HepG2 (cell line): ENCODE data around the gene SCUBE1. TPM values are rescaled to one million over a fixed set of nuclear protein-coding genes. Genes with fewer than 3 reads are reported as not detected.

ENCODE experiments used
- CBFB ChIP-seq: sonication (generic); formaldehyde crosslinking; IDR thresholded peaks from 2 replicates; pipeline ENCODE4 v1.4.0; 2020; ENCODE audit warnings: missing genetic modification reagents
- CCDC6 ChIP-seq: sonication (generic); formaldehyde crosslinking; IDR thresholded peaks from 2 replicates; pipeline ENCODE4 v1.8.1; 2022; ENCODE audit warnings: mild to moderate bottlenecking, missing genetic modification reagents, moderate library complexity
- CENPX ChIP-seq: sonication (generic); formaldehyde crosslinking; IDR thresholded peaks from 2 replicates; pipeline ENCODE4 v1.9.0; 2021; ENCODE audit warnings: mild to moderate bottlenecking, missing genetic modification reagents, moderate library complexity
- HNF4A ChIP-seq: sonication (generic); formaldehyde crosslinking; IDR thresholded peaks from 2 replicates; pipeline ENCODE4 v1.4.0; 2020; ENCODE audit warnings: missing genetic modification reagents
- HOXD1 ChIP-seq: sonication (generic); formaldehyde crosslinking; IDR thresholded peaks from 2 replicates; pipeline ENCODE4 v1.5.0; 2020; ENCODE audit warnings: missing genetic modification reagents
- MIER3 ChIP-seq: IDR thresholded peaks from 2 replicates; pipeline ENCODE4 v1.6.1; 2016; ENCODE audit warnings: missing compliant biosample characterization, borderline replicate concordance
- PRDM15 ChIP-seq: sonication (generic); formaldehyde crosslinking; IDR thresholded peaks from 2 replicates; pipeline ENCODE4 v1.4.0; 2020; ENCODE audit warnings: missing genetic modification reagents
- SRF ChIP-seq: IDR thresholded peaks from 2 replicates; pipeline ENCODE4 v1.6.1; 2011; ENCODE audit warnings: mild to moderate bottlenecking, low read depth, low read length, moderate library complexity
- TAF15 ChIP-seq: fragments of 200-400 bp; formaldehyde crosslinking; IDR thresholded peaks from one replicate; pipeline ENCODE4 v1.6.1; 2018; ENCODE audit warnings: mild to moderate bottlenecking, low read depth, low read length; ENCODE audit not compliant: poor library complexity, severe bottlenecking
- ZBTB8A ChIP-seq: sonication (generic); formaldehyde crosslinking; IDR thresholded peaks from 2 replicates; pipeline ENCODE4 v1.4.0; 2020; ENCODE audit warnings: mild to moderate bottlenecking, low read depth, missing genetic modification reagents, borderline replicate concordance
- ZNF615 ChIP-seq: sonication (generic); formaldehyde crosslinking; IDR thresholded peaks from 2 replicates; pipeline ENCODE4 v1.5.0; 2020; ENCODE audit warnings: mild to moderate bottlenecking, missing genetic modification reagents, borderline replicate concordance
- polyA plus RNA-seq, 8 experiments: library from polyadenylated mRNA; depleted of rRNA in 3 of 8; stranded (reverse) in 7 of 8; unstranded in 1 of 8; fragments of >200 nt; fragmentation: Illumina TruSeq in 4 of 8; extraction: Trizol in 4 of 8; gene quantifications; 2 replicates each; pipeline versions ENCODE4 v1.2.1 to v1.2.3, GENCODE V29; 2011 to 2016; ENCODE audit warnings: low read depth in 4 of 8, missing spikeins in 1 of 8, mixed read lengths in 1 of 8; ENCODE audit not compliant: insufficient read depth in 1 of 8
- total RNA-seq, 5 experiments: library from RNA; depleted of rRNA; stranded (reverse); fragments of >200 nt; fragmentation: Illumina TruSeq; extraction: Trizol; gene quantifications; 2 replicates each; pipeline ENCODE4 v1.2.3, GENCODE V29; 2016; ENCODE audit warnings: low read depth in 1 of 5
- TF ChIP-seq, protein P1 (sequence below): sonication (generic); formaldehyde crosslinking; IDR thresholded peaks from 2 replicates; pipeline ENCODE4 v1.5.1; 2020; ENCODE audit warnings: mild to moderate bottlenecking, missing genetic modification reagents
- TF ChIP-seq, protein P2 (sequence below): sonication (generic); formaldehyde crosslinking; IDR thresholded peaks from 2 replicates; pipeline ENCODE4 v1.9.0; 2022; ENCODE audit warnings: low read depth, missing genetic modification reagents
- TF ChIP-seq, protein P3 (sequence below), 2 experiments: IDR thresholded peaks; 2 replicates each; pipeline ENCODE4 v1.6.1; 2011 to 2012; ENCODE audit warnings: low read length in 2 of 2, borderline replicate concordance in 1 of 2, low read depth in 1 of 2, mild to moderate bottlenecking in 1 of 2, moderate library complexity in 1 of 2

The SCUBE1 gene
- total and polyA plus RNA-seq, 2 of the 13 experiments (the other 11 are each of a cell fraction or from before 2014, with no cell fraction given): under 0.01 to 0.05 TPM

DNA sequence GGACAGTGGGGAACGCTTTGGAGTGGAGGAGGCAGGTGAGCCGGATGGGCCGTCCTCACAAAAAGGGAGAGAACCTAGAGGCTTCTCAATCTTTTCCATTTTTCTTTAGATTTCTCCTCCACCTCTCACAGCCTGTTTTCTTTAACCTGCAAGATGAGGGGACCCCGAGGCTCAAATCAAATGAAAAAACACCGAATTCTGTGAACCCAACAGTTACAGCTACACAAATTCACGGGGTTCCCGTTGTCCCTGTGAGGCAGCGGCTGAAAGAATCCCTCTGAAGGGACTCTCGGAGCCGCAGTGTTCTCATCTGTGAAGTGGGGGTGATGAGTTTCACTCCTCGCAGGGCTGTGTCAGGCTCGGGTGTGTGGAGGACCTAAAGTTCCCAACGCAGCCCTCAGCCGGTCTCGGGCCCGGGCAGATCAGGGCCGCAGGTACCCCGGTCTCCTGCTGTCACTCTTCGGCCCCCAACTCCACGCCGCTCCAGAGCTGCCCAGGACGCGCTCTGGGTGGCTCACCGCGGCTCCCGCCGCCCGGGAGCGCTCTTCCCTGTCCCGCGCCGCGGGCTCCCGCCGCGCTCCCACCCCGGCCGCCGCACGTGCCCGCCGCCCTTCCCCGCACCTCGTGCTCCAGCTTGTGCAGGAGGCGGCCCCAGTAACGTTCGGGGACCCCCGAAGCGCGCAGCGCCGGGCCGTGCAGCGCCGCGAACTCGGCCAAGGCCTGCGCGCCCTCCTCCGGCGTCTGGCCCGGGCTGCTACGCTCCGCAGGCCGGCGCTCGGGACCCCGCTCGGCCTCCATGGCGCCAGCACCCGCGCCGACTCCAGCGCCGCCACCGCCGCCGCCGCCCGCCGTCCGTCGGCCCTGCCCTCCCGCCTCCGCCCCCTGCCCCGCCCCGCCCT is 156.7 kb downstream of the SCUBE1 start, which contains the start of gene TTLL12 (continued):
- TF ChIP-seq, protein P1, sequence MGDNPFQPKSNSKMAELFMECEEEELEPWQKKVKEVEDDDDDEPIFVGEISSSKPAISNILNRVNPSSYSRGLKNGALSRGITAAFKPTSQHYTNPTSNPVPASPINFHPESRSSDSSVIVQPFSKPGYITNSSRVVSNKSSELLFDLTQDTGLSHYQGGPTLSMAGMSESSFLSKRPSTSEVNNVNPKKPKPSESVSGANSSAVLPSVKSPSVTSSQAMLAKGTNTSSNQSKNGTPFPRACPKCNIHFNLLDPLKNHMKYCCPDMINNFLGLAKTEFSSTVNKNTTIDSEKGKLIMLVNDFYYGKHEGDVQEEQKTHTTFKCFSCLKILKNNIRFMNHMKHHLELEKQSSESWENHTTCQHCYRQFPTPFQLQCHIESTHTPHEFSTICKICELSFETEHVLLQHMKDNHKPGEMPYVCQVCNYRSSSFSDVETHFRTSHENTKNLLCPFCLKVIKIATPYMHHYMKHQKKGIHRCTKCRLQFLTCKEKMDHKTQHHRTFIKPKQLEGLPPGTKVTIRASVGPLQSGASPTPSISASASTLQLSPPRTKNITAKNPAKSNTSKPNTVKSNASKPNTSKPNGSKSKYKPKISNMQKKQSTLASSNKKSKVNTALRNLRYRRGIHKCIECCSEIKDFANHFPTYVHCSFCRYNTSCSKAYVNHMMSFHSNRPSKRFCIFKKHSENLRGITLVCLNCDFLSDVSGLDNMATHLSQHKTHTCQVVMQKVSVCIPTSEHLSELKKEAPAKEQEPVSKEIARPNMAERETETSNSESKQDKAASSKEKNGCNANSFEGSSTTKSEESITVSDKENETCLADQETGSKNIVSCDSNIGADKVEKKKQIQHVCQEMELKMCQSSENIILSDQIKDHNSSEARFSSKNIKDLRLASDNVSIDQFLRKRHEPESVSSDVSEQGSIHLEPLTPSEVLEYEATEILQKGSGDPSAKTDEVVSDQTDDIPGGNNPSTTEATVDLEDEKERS (CRISPR knock-in tag): no peak
- TF ChIP-seq MIER3 (CRISPR knock-in tag) (no peak), CCDC6 (CRISPR knock-in tag) (no peak), ZNF615 (CRISPR knock-in tag) (no peak), SRF (no peak), CENPX (CRISPR knock-in tag) (no peak), ZBTB8A (no peak), CBFB (CRISPR knock-in tag) (no peak), HNF4A (CRISPR knock-in tag) (no peak), TAF15 (no peak), PRDM15 (CRISPR knock-in tag) (no peak), HOXD1 (CRISPR knock-in tag) (no peak)
- TF ChIP-seq, protein P2, sequence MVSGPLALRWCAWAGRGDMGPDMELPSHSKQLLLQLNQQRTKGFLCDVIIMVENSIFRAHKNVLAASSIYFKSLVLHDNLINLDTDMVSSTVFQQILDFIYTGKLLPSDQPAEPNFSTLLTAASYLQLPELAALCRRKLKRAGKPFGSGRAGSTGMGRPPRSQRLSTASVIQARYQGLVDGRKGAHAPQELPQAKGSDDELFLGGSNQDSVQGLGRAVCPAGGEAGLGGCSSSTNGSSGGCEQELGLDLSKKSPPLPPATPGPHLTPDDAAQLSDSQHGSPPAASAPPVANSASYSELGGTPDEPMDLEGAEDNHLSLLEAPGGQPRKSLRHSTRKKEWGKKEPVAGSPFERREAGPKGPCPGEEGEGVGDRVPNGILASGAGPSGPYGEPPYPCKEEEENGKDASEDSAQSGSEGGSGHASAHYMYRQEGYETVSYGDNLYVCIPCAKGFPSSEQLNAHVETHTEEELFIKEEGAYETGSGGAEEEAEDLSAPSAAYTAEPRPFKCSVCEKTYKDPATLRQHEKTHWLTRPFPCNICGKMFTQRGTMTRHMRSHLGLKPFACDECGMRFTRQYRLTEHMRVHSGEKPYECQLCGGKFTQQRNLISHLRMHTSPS: no peak; the same call in 1 of the 2 replicates
- TF ChIP-seq, protein P3, sequence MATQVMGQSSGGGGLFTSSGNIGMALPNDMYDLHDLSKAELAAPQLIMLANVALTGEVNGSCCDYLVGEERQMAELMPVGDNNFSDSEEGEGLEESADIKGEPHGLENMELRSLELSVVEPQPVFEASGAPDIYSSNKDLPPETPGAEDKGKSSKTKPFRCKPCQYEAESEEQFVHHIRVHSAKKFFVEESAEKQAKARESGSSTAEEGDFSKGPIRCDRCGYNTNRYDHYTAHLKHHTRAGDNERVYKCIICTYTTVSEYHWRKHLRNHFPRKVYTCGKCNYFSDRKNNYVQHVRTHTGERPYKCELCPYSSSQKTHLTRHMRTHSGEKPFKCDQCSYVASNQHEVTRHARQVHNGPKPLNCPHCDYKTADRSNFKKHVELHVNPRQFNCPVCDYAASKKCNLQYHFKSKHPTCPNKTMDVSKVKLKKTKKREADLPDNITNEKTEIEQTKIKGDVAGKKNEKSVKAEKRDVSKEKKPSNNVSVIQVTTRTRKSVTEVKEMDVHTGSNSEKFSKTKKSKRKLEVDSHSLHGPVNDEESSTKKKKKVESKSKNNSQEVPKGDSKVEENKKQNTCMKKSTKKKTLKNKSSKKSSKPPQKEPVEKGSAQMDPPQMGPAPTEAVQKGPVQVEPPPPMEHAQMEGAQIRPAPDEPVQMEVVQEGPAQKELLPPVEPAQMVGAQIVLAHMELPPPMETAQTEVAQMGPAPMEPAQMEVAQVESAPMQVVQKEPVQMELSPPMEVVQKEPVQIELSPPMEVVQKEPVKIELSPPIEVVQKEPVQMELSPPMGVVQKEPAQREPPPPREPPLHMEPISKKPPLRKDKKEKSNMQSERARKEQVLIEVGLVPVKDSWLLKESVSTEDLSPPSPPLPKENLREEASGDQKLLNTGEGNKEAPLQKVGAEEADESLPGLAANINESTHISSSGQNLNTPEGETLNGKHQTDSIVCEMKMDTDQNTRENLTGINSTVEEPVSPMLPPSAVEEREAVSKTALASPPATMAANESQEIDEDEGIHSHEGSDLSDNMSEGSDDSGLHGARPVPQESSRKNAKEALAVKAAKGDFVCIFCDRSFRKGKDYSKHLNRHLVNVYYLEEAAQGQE (IDR thresholded peaks at IDR 0.05; ENCODE audit: borderline replicate concordance in 1 of 2, low read depth in 1 of 2, low read length in 2 of 2): no peak
